GM19397 (cell line): Measurements from ENCODE around the gene OR13A1.
"Not testable (repeated sequence)": the region's sequence is repeated elsewhere in the genome, so short reads cannot be mapped to it uniquely, and the experiment has no call there.

Experiments used
- ATAC-seq: cut with Tn5 transposase; IDR thresholded peaks from one replicate; pipeline ENCODE4 v1.9.1; 2021; ENCODE audit warnings: mild to moderate bottlenecking, moderate library complexity; ENCODE audit not compliant: unreplicated experiment

OR13A1 gene

GRCh38 chr10:45315508-45315907, at the start of gene OR13A1:
Gene OR13A1, minus strand, starts transcription at chr10:45315608. Its CDS starts 11,186 bp downstream, at chr10:45304422.
- ATAC-seq = no peak

- ATAC-seq = not testable (repeated sequence)
Observed at GRCh38 chr10:45361983-45362799, 46.8 kb upstream of the OR13A1 start.

GRCh38 chr10:45358961-45359360, 43.6 kb upstream of the OR13A1 start:
- not testable (repeated sequence) for ATAC-seq

GRCh38 chr10:45355494-45355893, 40.1 kb upstream of the OR13A1 start:
- ATAC-seq = no peak

- no peak for ATAC-seq
Observed at GRCh38 chr10:45354261-45354660, 38.9 kb upstream of the OR13A1 start.

- ATAC-seq = peak; percentile 50
Observed at GRCh38 chr10:45353186-45353585, 37.8 kb upstream of the OR13A1 start.

GRCh38 chr10:45348196-45348765, 32.9 kb upstream of the OR13A1 start:
- ATAC-seq = not testable (repeated sequence)

GRCh38 chr10:45347464-45347863, 32.1 kb upstream of the OR13A1 start:
- not testable (repeated sequence) for ATAC-seq

GRCh38 chr10:45346652-45347335, 31.4 kb upstream of the OR13A1 start:
- not testable (repeated sequence) for ATAC-seq

- not testable (repeated sequence) for ATAC-seq
Observed at GRCh38 chr10:45340420-45340819, 25.0 kb upstream of the OR13A1 start.

- ATAC-seq = no peak
Observed at GRCh38 chr10:45339894-45340293, 24.5 kb upstream of the OR13A1 start.

- not testable (repeated sequence) for ATAC-seq
Observed at GRCh38 chr10:45331824-45332223, 16.4 kb upstream of the OR13A1 start.

- not testable (repeated sequence) for ATAC-seq
Observed at GRCh38 chr10:45326864-45327263, 11.5 kb upstream of the OR13A1 start.

GRCh38 chr10:45325116-45325515, 9.7 kb upstream of the OR13A1 start:
- no peak for ATAC-seq

- no peak for ATAC-seq
Observed at GRCh38 chr10:45319702-45320101, 4.3 kb upstream of the OR13A1 start.

- no peak for ATAC-seq
Observed at GRCh38 chr10:45313264-45313873, 2.0 kb downstream of the OR13A1 start.

GRCh38 chr10:45308707-45309106, 6.7 kb downstream of the OR13A1 start:
- no peak for ATAC-seq

- ATAC-seq = no peak
Observed at GRCh38 chr10:45302573-45302972, 12.8 kb downstream of the OR13A1 start.

GRCh38 chr10:45298341-45298955, 17.0 kb downstream of the OR13A1 start:
- ATAC-seq = not testable (repeated sequence)

GRCh38 chr10:45294681-45295080, 20.7 kb downstream of the OR13A1 start:
- no peak for ATAC-seq

GRCh38 chr10:45286980-45287379, 28.4 kb downstream of the OR13A1 start:
- ATAC-seq = no peak
